Right atrium auricular region (tissue), 2 donors: Measurements from ENCODE around the gene GPR4. TPM values are rescaled to one million over a fixed set of nuclear protein-coding genes. Genes with fewer than 3 reads are reported as not detected.
"Not testable (repeated sequence)": the region's sequence is repeated elsewhere in the genome, so short reads cannot be mapped to it uniquely, and the experiment has no call there.

Experiments
- DNase-seq: peaks from one replicate; pipeline ENCODE4 v3.0.0-alpha.2; 2019; ENCODE audit warnings: low spot score
- H3K27ac ChIP-seq, 2 donors: fragments of 200-600 bp; sonication (generic); 1 replicate in 1 of 2; 2 replicates in 1 of 2; pipeline ENCODE4 v1.5.1; 2016 to 2019
- H3K27me3 ChIP-seq, 2 donors: fragments of 200-600 bp; sonication (generic); one replicate each; pipeline versions ENCODE4 v1.5.1 to v1.6.0; 2017 to 2019
- H3K36me3 ChIP-seq: fragments of 200-600 bp; sonication (generic); one replicate; pipeline ENCODE4 v1.5.1; 2016
- H3K4me1 ChIP-seq, 2 donors: fragments of 200-600 bp; sonication (generic); one replicate each; pipeline versions ENCODE4 v1.5.1 to v1.6.0; 2017 to 2019
- H3K4me3 ChIP-seq, 2 donors: fragments of 200-600 bp; sonication (generic); 1 replicate in 1 of 2; 2 replicates in 1 of 2; pipeline ENCODE4 v1.5.1; 2017 to 2019; ENCODE audit warnings: mild to moderate bottlenecking in 1 of 2, moderate library complexity in 1 of 2
- H3K9me3 ChIP-seq, 2 donors: fragments of 200-600 bp; sonication (generic); one replicate each; pipeline ENCODE4 v1.5.1; 2019
- CTCF ChIP-seq, 2 donors: fragments of 200-600 bp; sonication (generic); IDR thresholded peaks; one replicate each; pipeline ENCODE4 v1.5.1; 2019; ENCODE audit warnings: antibody characterized with exemption in 2 of 2
- total RNA-seq, 2 donors: library from RNA; depleted of rRNA; stranded (reverse); fragments of >200 nt; gene quantifications; one replicate each; pipeline ENCODE4 v1.1.0, GENCODE V29; 2016

The GPR4 gene
- total RNA-seq, 2 donors from 2014 or later, result 6.2 to 12.1 TPM

GRCh38 chr19:45630463-45630862 lies 28.5 kb upstream of the GPR4 start:
- peaks cover 0 to 8% of the 10 kb centered on the region in 2 donors for H3K4me1 ChIP-seq
- peaks cover 41% of the 10 kb centered on the region for H3K36me3 ChIP-seq
- no peak overlapping the region for H3K4me3 ChIP-seq
- no peaks in the 10 kb centered on the region for H3K9me3 ChIP-seq
- H3K27me3 ChIP-seq, result no peaks in the 10 kb centered on the region
- no peak for DNase-seq
- no peak for TF ChIP-seq CTCF (IDR thresholded peaks at IDR 0.05)
- no peak overlapping the region for H3K27ac ChIP-seq

- Histone ChIP-seq H3K36me3 (peaks cover 41% of the 10 kb centered on the region), H3K27ac (no peak overlapping the region), H3K4me1 (peaks cover 0 to 8% of the 10 kb centered on the region in 2 donors), H3K9me3 (no peaks in the 10 kb centered on the region), H3K4me3 (no peak overlapping the region), H3K27me3 (no peaks in the 10 kb centered on the region)
- TF ChIP-seq CTCF (IDR thresholded peaks at IDR 0.05), result no peak
- no peak for DNase-seq
Measured at GRCh38 chr19:45629704-45630103, 27.7 kb upstream of the GPR4 start.

- not testable (repeated sequence) for H3K4me3 ChIP-seq, H3K4me1 ChIP-seq, H3K9me3 ChIP-seq, DNase-seq, H3K27ac ChIP-seq, H3K27me3 ChIP-seq
- peaks cover 41% of the 10 kb centered on the region for H3K36me3 ChIP-seq
Measured at GRCh38 chr19:45628219-45628618, 26.2 kb upstream of the GPR4 start.

DNA sequence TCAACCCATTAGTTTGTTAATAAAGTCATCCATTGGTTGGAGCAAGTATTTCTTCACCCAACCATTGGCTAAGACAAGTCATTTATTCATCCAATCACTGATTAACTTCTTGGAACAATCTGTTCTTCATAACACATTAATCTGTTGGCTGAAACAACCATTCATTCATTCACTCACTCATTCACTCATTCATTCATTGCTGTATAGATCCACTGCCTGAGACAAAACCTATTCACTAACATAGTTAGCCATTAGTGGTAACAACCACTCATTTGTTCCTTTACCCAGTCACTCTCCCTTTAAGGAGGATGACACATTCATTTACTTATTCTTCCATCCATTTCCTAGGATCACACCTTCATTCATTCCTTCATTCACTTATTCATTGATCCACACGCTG lies 22.0 kb upstream of the GPR4 start:
- H3K36me3 ChIP-seq, result peaks cover 52% of the 10 kb centered on the region
- no peak overlapping the region for H3K4me3 ChIP-seq
- no peak overlapping the region for H3K27ac ChIP-seq
- no peak for DNase-seq
- no peaks in the 10 kb centered on the region for H3K9me3 ChIP-seq
- TF ChIP-seq CTCF (IDR thresholded peaks at IDR 0.05), result no peak
- no peaks in the 10 kb centered on the region for H3K27me3 ChIP-seq
- no peaks in the 10 kb centered on the region for H3K4me1 ChIP-seq

- Histone ChIP-seq H3K36me3 (peaks cover 42% of the 10 kb centered on the region), H3K4me3 (no peak overlapping the region), H3K27ac (no peak overlapping the region), H3K27me3 (no peaks in the 10 kb centered on the region), H3K9me3 (no peaks in the 10 kb centered on the region), H3K4me1 (no peaks in the 10 kb centered on the region)
- DNase-seq, result no peak
- no peak for TF ChIP-seq CTCF (IDR thresholded peaks at IDR 0.05)
Measured at GRCh38 chr19:45621976-45622503, 20.0 kb upstream of the GPR4 start.

DNA sequence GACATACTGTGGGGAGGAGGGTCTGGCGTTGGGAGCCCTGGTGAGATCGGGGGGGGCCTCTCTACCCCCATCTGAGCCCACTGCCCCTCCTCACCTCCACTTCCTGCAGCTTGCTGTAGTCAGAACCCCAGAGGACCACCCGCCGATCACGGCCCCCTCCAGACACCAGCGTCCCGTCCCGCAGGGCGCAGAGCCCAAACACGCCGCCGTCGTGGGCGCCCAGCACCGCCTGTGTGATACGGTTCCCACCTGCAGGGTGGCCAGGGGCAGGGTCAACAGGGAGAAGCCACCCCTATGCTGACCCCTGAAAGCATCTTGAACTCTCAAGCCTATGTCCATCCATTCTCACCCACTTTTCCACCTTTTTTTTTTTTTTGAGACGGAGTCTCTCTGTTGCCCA lies 19.4 kb upstream of the GPR4 start:
- Histone ChIP-seq H3K36me3 (peaks cover 38% of the 10 kb centered on the region), H3K4me1 (no peaks in the 10 kb centered on the region), H3K9me3 (no peaks in the 10 kb centered on the region), H3K27me3 (no peaks in the 10 kb centered on the region), H3K27ac (no peak overlapping the region), H3K4me3 (no peak overlapping the region)
- DNase-seq, result no peak
- no peak for TF ChIP-seq CTCF (IDR thresholded peaks at IDR 0.05)
